HepG2 (cell line): ENCODE measurements around the gene NPHP4. TPM values are rescaled to one million over a fixed set of nuclear protein-coding genes. Genes with fewer than 3 reads are reported as not detected.

ENCODE experiments used
- ATF7 ChIP-seq, 2 experiments: fragments of 450-650 bp in 1 of 2; sonication (generic) in 1 of 2; formaldehyde crosslinking in 1 of 2; IDR thresholded peaks; 2 replicates each; pipeline versions ENCODE4 v1.4.0 to v1.6.1; 2016 to 2020; ENCODE audit warnings: antibody characterized with exemption in 1 of 2, mild to moderate bottlenecking in 1 of 2, missing genetic modification reagents in 1 of 2
- DNMT1 ChIP-seq: sonication (generic); formaldehyde crosslinking; IDR thresholded peaks from 2 replicates; pipeline ENCODE4 v1.5.1; 2020; ENCODE audit warnings: mild to moderate bottlenecking, missing genetic modification reagents
- EHMT2 ChIP-seq: fragments of 200-600 bp; sonication (generic); IDR thresholded peaks from 2 replicates; pipeline ENCODE4 v1.7.0; 2017; ENCODE audit warnings: antibody characterized with exemption, low read depth, low read length, borderline replicate concordance
- FOXP1 ChIP-seq, 2 experiments: fragments of 450-650 bp in 1 of 2; IDR thresholded peaks; 2 replicates each; pipeline ENCODE4 v1.6.1; 2017 to 2018; ENCODE audit warnings: antibody characterized with exemption in 1 of 2
- GTF2F1 ChIP-seq: fragments of 150-350 bp; IDR thresholded peaks from 2 replicates; pipeline ENCODE4 v1.6.1; 2014; ENCODE audit warnings: low read length
- KMT2B ChIP-seq: IDR thresholded peaks from 2 replicates; pipeline ENCODE4 v1.6.1; 2016; ENCODE audit warnings: missing genetic modification reagents, missing compliant biosample characterization
- MAFG ChIP-seq: sonication (generic); formaldehyde crosslinking; IDR thresholded peaks from 2 replicates; pipeline ENCODE4 v1.5.1; 2020; ENCODE audit warnings: mild to moderate bottlenecking, missing genetic modification reagents
- MED1 ChIP-seq: sonication (generic); formaldehyde crosslinking; IDR thresholded peaks from 2 replicates; pipeline ENCODE4 v1.4.0; 2020; ENCODE audit warnings: missing genetic modification reagents
- MYC ChIP-seq: sonication (generic); formaldehyde crosslinking; IDR thresholded peaks from 2 replicates; pipeline ENCODE4 v1.9.0; 2021; ENCODE audit warnings: missing genetic modification reagents, borderline replicate concordance
- NRL ChIP-seq: sonication (generic); formaldehyde crosslinking; IDR thresholded peaks from 2 replicates; pipeline ENCODE4 v1.5.0; 2020; ENCODE audit warnings: missing genetic modification reagents, mild to moderate bottlenecking, moderate library complexity, borderline replicate concordance
- PAF1 ChIP-seq: IDR thresholded peaks from 2 replicates; pipeline ENCODE4 v1.6.1; 2016; ENCODE audit warnings: missing genetic modification reagents, missing compliant biosample characterization
- RORA ChIP-seq: sonication (generic); formaldehyde crosslinking; IDR thresholded peaks from 2 replicates; pipeline ENCODE4 v1.5.0; 2020; ENCODE audit warnings: mild to moderate bottlenecking, missing genetic modification reagents, moderate library complexity
- SNAPC2 ChIP-seq: sonication (generic); formaldehyde crosslinking; IDR thresholded peaks from 2 replicates; pipeline ENCODE4 v1.8.1; 2022; ENCODE audit warnings: mild to moderate bottlenecking, missing genetic modification reagents
- SP4 ChIP-seq: sonication (generic); formaldehyde crosslinking; IDR thresholded peaks from 2 replicates; pipeline ENCODE4 v1.8.1; 2023; ENCODE audit warnings: mild to moderate bottlenecking, missing genetic modification reagents
- ZNF207 ChIP-seq: fragments of 450-650 bp; IDR thresholded peaks from 2 replicates; pipeline ENCODE4 v1.6.1; 2016; ENCODE audit warnings: antibody characterized with exemption, borderline replicate concordance
- ZNF430 ChIP-seq: sonication (generic); formaldehyde crosslinking; IDR thresholded peaks from 2 replicates; pipeline ENCODE4 v1.9.0; 2021; ENCODE audit warnings: mild to moderate bottlenecking, missing genetic modification reagents
- polyA plus RNA-seq, 8 experiments: library from polyadenylated mRNA; depleted of rRNA in 3 of 8; stranded (reverse) in 7 of 8; unstranded in 1 of 8; fragments of >200 nt; fragmentation: Illumina TruSeq in 4 of 8; extraction: Trizol in 4 of 8; gene quantifications; 2 replicates each; pipeline versions ENCODE4 v1.2.1 to v1.2.3, GENCODE V29; 2011 to 2016; ENCODE audit warnings: low read depth in 4 of 8, missing spikeins in 1 of 8, mixed read lengths in 1 of 8; ENCODE audit not compliant: insufficient read depth in 1 of 8
- total RNA-seq, 5 experiments: library from RNA; depleted of rRNA; stranded (reverse); fragments of >200 nt; fragmentation: Illumina TruSeq; extraction: Trizol; gene quantifications; 2 replicates each; pipeline ENCODE4 v1.2.3, GENCODE V29; 2016; ENCODE audit warnings: low read depth in 1 of 5
- TF ChIP-seq, protein P1 (sequence below): sonication (generic); formaldehyde crosslinking; conservative IDR thresholded peaks from 2 replicates; pipeline ENCODE4 v1.4.0; 2020; ENCODE audit warnings: missing genetic modification reagents
- TF ChIP-seq, protein P2 (sequence below): sonication (generic); formaldehyde crosslinking; IDR thresholded peaks from 2 replicates; pipeline ENCODE4 v1.4.0; 2020; ENCODE audit warnings: missing genetic modification reagents
- TF ChIP-seq, protein P3 (sequence below), 2 experiments: sonication (generic) in 1 of 2; formaldehyde crosslinking in 1 of 2; IDR thresholded peaks; 2 replicates each; pipeline versions ENCODE4 v1.4.0 to v1.6.1; 2018 to 2020; ENCODE audit warnings: missing genetic modification reagents in 2 of 2, borderline replicate concordance in 1 of 2, low read depth in 1 of 2, mild to moderate bottlenecking in 1 of 2, missing biosample characterization in 1 of 2
- TF ChIP-seq, protein P4 (sequence below): sonication (generic); formaldehyde crosslinking; IDR thresholded peaks from 2 replicates; pipeline ENCODE4 v1.4.0; 2020; ENCODE audit warnings: missing genetic modification reagents
- TF ChIP-seq, protein P5 (sequence below): sonication (generic); formaldehyde crosslinking; IDR thresholded peaks from 2 replicates; pipeline ENCODE4 v1.5.1; 2020; ENCODE audit warnings: missing genetic modification reagents, mild to moderate bottlenecking, borderline replicate concordance

The NPHP4 gene
- total and polyA plus RNA-seq, 2 of the 13 experiments (the other 11 are each of a cell fraction or from before 2014, with no cell fraction given) = 4.4 to 6.8 TPM

DNA sequence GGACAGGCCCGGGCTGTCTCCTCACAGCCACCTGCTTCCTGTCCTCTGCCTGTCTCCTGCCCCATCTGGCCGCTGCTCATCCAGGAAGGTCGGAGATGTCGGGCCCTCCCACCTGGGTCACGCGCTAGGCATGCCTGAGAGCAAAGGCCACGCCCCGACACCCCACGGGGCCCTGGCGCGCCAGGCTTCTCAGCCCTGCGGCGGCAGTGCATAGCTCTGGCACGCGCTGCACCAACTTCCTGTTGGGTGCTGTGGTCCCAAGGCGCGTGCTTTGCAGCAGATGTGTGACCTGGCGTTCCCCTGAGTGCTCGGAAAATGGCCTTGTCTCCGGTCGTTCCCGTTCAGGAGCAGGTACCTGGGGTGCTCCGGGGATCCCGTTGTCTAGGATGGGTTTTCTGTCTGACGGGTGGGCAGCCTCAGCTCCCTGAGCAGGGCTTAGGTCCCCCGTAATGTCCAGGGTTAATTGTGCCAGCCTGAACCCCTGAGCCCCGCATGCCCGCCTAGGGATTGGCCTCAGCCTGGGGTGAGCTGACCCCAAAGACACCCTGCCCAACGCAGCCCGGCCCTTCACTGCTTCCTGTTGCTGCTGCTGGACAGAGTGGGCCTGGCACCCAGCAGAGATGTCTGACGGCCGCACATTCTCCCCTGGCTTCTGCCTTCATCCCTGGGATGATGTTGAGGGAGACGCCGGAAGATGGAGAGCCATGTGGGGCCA is 34.0 kb upstream of the NPHP4 start (continued):
- TF ChIP-seq NRL (CRISPR knock-in tag) = peak; percentile 83; the same call in 1 of the 2 replicates
- no peak for TF ChIP-seq EHMT2
- TF ChIP-seq SP4 (CRISPR knock-in tag) = 0 out of 2 replicates have a peak, but pooled peaks have one; percentile 49
- peak; percentile 91 for TF ChIP-seq MYC (CRISPR knock-in tag)
- no peak for TF ChIP-seq FOXP1 (IDR thresholded peaks at IDR 0.05)
- TF ChIP-seq FOXP1 (CRISPR knock-in tag; IDR thresholded peaks at IDR 0.05) = peak; percentile 18; the same call in 1 of the 2 replicates
- no peak for TF ChIP-seq ATF7 (IDR thresholded peaks at IDR 0.05)
- TF ChIP-seq ATF7 (CRISPR knock-in tag; IDR thresholded peaks at IDR 0.05) = 0 out of 2 replicates have a peak, but pooled peaks have one; percentile 52
- TF ChIP-seq RORA (CRISPR knock-in tag) = no peak
- TF ChIP-seq, protein P1, sequence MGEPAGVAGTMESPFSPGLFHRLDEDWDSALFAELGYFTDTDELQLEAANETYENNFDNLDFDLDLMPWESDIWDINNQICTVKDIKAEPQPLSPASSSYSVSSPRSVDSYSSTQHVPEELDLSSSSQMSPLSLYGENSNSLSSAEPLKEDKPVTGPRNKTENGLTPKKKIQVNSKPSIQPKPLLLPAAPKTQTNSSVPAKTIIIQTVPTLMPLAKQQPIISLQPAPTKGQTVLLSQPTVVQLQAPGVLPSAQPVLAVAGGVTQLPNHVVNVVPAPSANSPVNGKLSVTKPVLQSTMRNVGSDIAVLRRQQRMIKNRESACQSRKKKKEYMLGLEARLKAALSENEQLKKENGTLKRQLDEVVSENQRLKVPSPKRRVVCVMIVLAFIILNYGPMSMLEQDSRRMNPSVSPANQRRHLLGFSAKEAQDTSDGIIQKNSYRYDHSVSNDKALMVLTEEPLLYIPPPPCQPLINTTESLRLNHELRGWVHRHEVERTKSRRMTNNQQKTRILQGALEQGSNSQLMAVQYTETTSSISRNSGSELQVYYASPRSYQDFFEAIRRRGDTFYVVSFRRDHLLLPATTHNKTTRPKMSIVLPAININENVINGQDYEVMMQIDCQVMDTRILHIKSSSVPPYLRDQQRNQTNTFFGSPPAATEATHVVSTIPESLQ = no peak
- TF ChIP-seq MAFG (CRISPR knock-in tag) = no peak
- TF ChIP-seq MED1 (CRISPR knock-in tag) = peak; percentile 70
- no peak for TF ChIP-seq GTF2F1
- TF ChIP-seq, protein P2, sequence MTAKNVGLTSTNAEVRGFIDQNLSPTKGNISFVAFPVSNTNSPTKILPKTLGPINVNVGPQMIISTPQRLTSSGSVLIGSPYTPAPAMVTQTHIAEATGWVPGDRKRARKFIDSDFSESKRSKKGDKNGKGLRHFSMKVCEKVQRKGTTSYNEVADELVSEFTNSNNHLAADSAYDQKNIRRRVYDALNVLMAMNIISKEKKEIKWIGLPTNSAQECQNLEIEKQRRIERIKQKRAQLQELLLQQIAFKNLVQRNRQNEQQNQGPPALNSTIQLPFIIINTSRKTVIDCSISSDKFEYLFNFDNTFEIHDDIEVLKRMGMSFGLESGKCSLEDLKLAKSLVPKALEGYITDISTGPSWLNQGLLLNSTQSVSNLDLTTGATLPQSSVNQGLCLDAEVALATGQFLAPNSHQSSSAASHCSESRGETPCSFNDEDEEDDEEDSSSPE (CRISPR knock-in tag) = peak; percentile 78; the same call in 1 of the 2 replicates
- no peak for TF ChIP-seq KMT2B (CRISPR knock-in tag)
- TF ChIP-seq DNMT1 = no peak
- TF ChIP-seq, protein P3, sequence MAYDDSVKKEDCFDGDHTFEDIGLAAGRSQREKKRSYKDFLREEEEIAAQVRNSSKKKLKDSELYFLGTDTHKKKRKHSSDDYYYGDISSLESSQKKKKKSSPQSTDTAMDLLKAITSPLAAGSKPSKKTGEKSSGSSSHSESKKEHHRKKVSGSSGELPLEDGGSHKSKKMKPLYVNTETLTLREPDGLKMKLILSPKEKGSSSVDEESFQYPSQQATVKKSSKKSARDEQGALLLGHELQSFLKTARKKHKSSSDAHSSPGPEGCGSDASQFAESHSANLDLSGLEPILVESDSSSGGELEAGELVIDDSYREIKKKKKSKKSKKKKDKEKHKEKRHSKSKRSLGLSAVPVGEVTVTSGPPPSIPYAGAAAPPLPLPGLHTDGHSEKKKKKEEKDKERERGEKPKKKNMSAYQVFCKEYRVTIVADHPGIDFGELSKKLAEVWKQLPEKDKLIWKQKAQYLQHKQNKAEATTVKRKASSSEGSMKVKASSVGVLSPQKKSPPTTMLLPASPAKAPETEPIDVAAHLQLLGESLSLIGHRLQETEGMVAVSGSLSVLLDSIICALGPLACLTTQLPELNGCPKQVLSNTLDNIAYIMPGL (CRISPR knock-in tag; IDR thresholded peaks at IDR 0.05; ENCODE audit: borderline replicate concordance in 1 of 2, low read depth in 1 of 2) = no peak; a peak in 1 of 4 replicates
- TF ChIP-seq PAF1 (CRISPR knock-in tag) = no peak
- TF ChIP-seq, protein P4, sequence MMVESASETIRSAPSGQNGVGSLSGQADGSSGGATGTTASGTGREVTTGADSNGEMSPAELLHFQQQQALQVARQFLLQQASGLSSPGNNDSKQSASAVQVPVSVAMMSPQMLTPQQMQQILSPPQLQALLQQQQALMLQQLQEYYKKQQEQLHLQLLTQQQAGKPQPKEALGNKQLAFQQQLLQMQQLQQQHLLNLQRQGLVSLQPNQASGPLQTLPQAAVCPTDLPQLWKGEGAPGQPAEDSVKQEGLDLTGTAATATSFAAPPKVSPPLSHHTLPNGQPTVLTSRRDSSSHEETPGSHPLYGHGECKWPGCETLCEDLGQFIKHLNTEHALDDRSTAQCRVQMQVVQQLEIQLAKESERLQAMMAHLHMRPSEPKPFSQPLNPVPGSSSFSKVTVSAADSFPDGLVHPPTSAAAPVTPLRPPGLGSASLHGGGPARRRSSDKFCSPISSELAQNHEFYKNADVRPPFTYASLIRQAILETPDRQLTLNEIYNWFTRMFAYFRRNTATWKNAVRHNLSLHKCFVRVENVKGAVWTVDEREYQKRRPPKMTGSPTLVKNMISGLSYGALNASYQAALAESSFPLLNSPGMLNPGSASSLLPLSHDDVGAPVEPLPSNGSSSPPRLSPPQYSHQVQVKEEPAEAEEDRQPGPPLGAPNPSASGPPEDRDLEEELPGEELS (CRISPR knock-in tag) = peak; percentile 31; the same call in 1 of the 2 replicates
- peak; percentile 62; the same call in 1 of the 2 replicates for TF ChIP-seq SNAPC2 (CRISPR knock-in tag)
- TF ChIP-seq, protein P5, sequence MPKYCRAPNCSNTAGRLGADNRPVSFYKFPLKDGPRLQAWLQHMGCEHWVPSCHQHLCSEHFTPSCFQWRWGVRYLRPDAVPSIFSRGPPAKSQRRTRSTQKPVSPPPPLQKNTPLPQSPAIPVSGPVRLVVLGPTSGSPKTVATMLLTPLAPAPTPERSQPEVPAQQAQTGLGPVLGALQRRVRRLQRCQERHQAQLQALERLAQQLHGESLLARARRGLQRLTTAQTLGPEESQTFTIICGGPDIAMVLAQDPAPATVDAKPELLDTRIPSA (CRISPR knock-in tag) = peak; percentile 43; the same call in 1 of the 2 replicates
- TF ChIP-seq ZNF207 = no peak
- TF ChIP-seq ZNF430 (CRISPR knock-in tag) = 0 out of 2 replicates have a peak, but pooled peaks have one; percentile 78
